Neural cell (in vitro differentiated cells): Measurements from ENCODE around the gene DNAH6.

Source experiments
- CTCF ChIP-seq: fragments of 450-650 bp; IDR thresholded peaks from 2 replicates; pipeline ENCODE4 v1.5.1; 2014; ENCODE audit warnings: antibody characterized with exemption, mild to moderate bottlenecking, moderate library complexity; ENCODE audit not compliant: poor library complexity, severe bottlenecking
- EP300 ChIP-seq: fragments of 450-650 bp; conservative IDR thresholded peaks from 2 replicates; pipeline ENCODE4 v1.6.1; 2014; ENCODE audit warnings: antibody characterized with exemption, mild to moderate bottlenecking, moderate library complexity; ENCODE audit not compliant: poor library complexity, severe bottlenecking
- EZH2 ChIP-seq: fragments of 200-600, 300-800 bp; shearing (Covaris generic), sonication (generic); IDR thresholded peaks from 2 replicates; pipeline ENCODE4 v1.6.1; 2014; ENCODE audit warnings: antibody characterized with exemption, low read length, borderline replicate concordance, mild to moderate bottlenecking; ENCODE audit not compliant: insufficient read depth, poor library complexity, severe bottlenecking
- RAD21 ChIP-seq: fragments of 450-650 bp; conservative IDR thresholded peaks from 2 replicates; pipeline ENCODE4 v1.6.1; 2014; ENCODE audit warnings: antibody characterized with exemption, mild to moderate bottlenecking, moderate library complexity
- TAF1 ChIP-seq: IDR thresholded peaks from 2 replicates; pipeline ENCODE4 v1.6.1; 2012; ENCODE audit warnings: low read depth
- TF ChIP-seq, protein P1 (sequence below): IDR thresholded peaks from 2 replicates; pipeline ENCODE4 v1.6.1; 2012; ENCODE audit warnings: borderline replicate concordance

- TF ChIP-seq EP300 (no peak), CTCF (no peak), EZH2 (no peak), RAD21 (no peak), TAF1 (no peak)
- TF ChIP-seq, protein P1, sequence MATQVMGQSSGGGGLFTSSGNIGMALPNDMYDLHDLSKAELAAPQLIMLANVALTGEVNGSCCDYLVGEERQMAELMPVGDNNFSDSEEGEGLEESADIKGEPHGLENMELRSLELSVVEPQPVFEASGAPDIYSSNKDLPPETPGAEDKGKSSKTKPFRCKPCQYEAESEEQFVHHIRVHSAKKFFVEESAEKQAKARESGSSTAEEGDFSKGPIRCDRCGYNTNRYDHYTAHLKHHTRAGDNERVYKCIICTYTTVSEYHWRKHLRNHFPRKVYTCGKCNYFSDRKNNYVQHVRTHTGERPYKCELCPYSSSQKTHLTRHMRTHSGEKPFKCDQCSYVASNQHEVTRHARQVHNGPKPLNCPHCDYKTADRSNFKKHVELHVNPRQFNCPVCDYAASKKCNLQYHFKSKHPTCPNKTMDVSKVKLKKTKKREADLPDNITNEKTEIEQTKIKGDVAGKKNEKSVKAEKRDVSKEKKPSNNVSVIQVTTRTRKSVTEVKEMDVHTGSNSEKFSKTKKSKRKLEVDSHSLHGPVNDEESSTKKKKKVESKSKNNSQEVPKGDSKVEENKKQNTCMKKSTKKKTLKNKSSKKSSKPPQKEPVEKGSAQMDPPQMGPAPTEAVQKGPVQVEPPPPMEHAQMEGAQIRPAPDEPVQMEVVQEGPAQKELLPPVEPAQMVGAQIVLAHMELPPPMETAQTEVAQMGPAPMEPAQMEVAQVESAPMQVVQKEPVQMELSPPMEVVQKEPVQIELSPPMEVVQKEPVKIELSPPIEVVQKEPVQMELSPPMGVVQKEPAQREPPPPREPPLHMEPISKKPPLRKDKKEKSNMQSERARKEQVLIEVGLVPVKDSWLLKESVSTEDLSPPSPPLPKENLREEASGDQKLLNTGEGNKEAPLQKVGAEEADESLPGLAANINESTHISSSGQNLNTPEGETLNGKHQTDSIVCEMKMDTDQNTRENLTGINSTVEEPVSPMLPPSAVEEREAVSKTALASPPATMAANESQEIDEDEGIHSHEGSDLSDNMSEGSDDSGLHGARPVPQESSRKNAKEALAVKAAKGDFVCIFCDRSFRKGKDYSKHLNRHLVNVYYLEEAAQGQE: no peak
These were observed 311.8 kb downstream of the DNAH6 start for GRCh38 chr2:84827978-84828575.
